MCF 10A (cell line): ENCODE measurements around the gene MACF1. TPM values are rescaled to one million over a fixed set of nuclear protein-coding genes. Genes with fewer than 3 reads are reported as not detected.

ENCODE experiments used
- BruUV-seq: library from RNA; stranded (reverse); fragments of 400-500 nt; replicated peaks from 2 replicates; lab custom pipeline; 2021; lab: Mats Ljungman, UMichigan
- CTCF ChIA-PET: fragments of 300-600 bp; sonication (Branson Sonifier 250); formaldehyde crosslinking; extraction: SDS; loops from one replicate; lab custom pipeline; 2021; ENCODE audit warnings: antibody characterized with exemption, inconsistent platforms; lab: Yijun Ruan, JAX
- POLR2A ChIA-PET: fragments of 300-600, 350-650 bp; sonication (Branson Sonifier 250); formaldehyde crosslinking; extraction: SDS; loops from one replicate; lab custom pipeline; 2020; ENCODE audit warnings: antibody characterized with exemption, inconsistent platforms; lab: Yijun Ruan, JAX
- DNase-seq: peaks from one replicate; pipeline ENCODE4 v3.0.0-alpha.2; 2018; ENCODE audit not compliant: unreplicated experiment
- H3K27ac Mint-ChIP-seq: one replicate; pipeline ENCODE4 v1.8.0; 2022; ENCODE audit warnings: mild to moderate bottlenecking, low read depth, mixed read lengths; ENCODE audit not compliant: unreplicated experiment
- H3K27me3 Mint-ChIP-seq: one replicate; pipeline ENCODE4 v1.8.0; 2022; ENCODE audit warnings: mixed read lengths; ENCODE audit not compliant: insufficient read depth, unreplicated experiment
- H3K36me3 Mint-ChIP-seq: one replicate; pipeline ENCODE4 v1.8.0; 2022; ENCODE audit warnings: mild to moderate bottlenecking, moderate library complexity, mixed read lengths; ENCODE audit not compliant: insufficient read depth, unreplicated experiment
- H3K4me1 Mint-ChIP-seq: one replicate; pipeline ENCODE4 v1.8.0; 2022; ENCODE audit warnings: mixed read lengths; ENCODE audit not compliant: insufficient read depth, unreplicated experiment
- H3K4me3 Mint-ChIP-seq: one replicate; pipeline ENCODE4 v1.8.0; 2022; ENCODE audit warnings: mild to moderate bottlenecking, moderate library complexity, mixed read lengths; ENCODE audit not compliant: unreplicated experiment
- H3K9me3 Mint-ChIP-seq: one replicate; pipeline ENCODE4 v1.8.0; 2022; ENCODE audit warnings: mixed read lengths; ENCODE audit not compliant: unreplicated experiment
- intact Hi-C: fragments of 100-400 bp; cut with micrococcal nuclease; formaldehyde crosslinking; loops from 2 replicates; pipeline ENCODE4 v1.14.1; 2022
- total RNA-seq: library from RNA; stranded (reverse); gene quantifications from 2 replicates; pipeline ENCODE4 v1.2.3, GENCODE V29; 2022
- TF ChIP-seq, protein P1 (sequence below): fragments of 200-600 bp; IDR thresholded peaks from one replicate; pipeline ENCODE4 v1.8.0; 2022; ENCODE audit warnings: antibody characterized with exemption, mild to moderate bottlenecking; ENCODE audit not compliant: unreplicated experiment

MACF1 gene
- total RNA-seq, 1 experiment from 2014 or later, result 188 TPM

DNA sequence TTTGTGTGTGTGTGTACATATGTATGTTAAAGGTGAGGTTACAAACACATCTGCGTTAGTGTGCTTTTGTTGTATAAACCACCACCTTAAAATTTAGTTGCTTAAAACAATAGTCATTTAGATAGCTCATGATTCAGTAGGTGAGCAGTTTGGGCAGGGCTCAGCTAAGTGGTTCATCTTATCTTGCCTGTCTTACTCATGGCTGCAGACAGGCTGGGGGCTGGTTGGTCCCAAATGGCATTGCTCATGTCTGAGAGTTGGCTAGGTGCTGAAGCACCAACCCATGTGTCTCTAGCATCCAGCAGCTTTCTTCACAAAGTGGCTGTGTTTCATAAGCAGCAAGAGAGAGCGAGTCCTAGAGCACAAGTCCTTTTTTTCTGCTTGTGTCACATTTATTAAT, 91.4 kb downstream of the MACF1 start:
- H3K27me3 Mint-ChIP-seq, result no peaks in the 10 kb centered on the region
- no peak overlapping the region for H3K27ac Mint-ChIP-seq
- no TSS peak for BruUV-seq
- intact Hi-C loops, result no loop called here
- peaks cover 88% of the 10 kb centered on the region for H3K36me3 Mint-ChIP-seq
- H3K9me3 Mint-ChIP-seq, result no peaks in the 10 kb centered on the region
- no peak for DNase-seq
- H3K4me1 Mint-ChIP-seq, result no peaks in the 10 kb centered on the region
- no peak overlapping the region for H3K4me3 Mint-ChIP-seq
- ChIA-PET CTCF (interaction anchor here (0.6 kb wide), 1 partner anchor 79 kb away, joined by 3 read pairs; no protein-coding TSS in a partner anchor), POLR2A (interaction anchor here (0.6 kb wide), 2 partner anchors 19 to 39 kb away, joined by 3 read pairs; no protein-coding TSS in a partner anchor)
- TF ChIP-seq, protein P1, sequence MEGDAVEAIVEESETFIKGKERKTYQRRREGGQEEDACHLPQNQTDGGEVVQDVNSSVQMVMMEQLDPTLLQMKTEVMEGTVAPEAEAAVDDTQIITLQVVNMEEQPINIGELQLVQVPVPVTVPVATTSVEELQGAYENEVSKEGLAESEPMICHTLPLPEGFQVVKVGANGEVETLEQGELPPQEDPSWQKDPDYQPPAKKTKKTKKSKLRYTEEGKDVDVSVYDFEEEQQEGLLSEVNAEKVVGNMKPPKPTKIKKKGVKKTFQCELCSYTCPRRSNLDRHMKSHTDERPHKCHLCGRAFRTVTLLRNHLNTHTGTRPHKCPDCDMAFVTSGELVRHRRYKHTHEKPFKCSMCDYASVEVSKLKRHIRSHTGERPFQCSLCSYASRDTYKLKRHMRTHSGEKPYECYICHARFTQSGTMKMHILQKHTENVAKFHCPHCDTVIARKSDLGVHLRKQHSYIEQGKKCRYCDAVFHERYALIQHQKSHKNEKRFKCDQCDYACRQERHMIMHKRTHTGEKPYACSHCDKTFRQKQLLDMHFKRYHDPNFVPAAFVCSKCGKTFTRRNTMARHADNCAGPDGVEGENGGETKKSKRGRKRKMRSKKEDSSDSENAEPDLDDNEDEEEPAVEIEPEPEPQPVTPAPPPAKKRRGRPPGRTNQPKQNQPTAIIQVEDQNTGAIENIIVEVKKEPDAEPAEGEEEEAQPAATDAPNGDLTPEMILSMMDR, result no peak

DNA sequence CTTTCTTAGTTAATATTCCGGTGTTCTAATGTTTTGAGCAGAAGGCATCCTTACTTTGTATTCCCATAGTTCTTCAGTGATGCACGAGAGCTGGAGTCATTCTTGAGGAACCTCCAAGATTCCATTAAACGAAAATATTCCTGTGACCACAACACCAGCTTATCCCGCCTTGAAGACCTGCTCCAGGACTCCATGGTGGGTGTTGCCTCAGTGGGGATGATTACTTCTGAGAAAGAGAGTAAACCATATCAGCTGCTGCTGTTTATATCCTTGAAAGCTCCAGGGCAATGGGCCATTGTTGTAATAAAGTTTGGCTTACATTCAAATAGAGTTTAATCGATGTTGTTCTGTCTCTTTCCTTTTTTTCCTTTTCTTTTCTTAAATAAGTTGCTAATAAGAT, 93.1 kb downstream of the MACF1 start:
- H3K36me3 Mint-ChIP-seq, result peaks cover 88% of the 10 kb centered on the region
- H3K4me1 Mint-ChIP-seq, result no peaks in the 10 kb centered on the region
- POLR2A ChIA-PET, result interaction anchor here (1.4 kb wide), 1 partner anchor 21 kb away, joined by 3 read pairs; no protein-coding TSS in a partner anchor
- no peaks in the 10 kb centered on the region for H3K9me3 Mint-ChIP-seq
- H3K27me3 Mint-ChIP-seq, result no peaks in the 10 kb centered on the region
- TF ChIP-seq, protein P1, result no peak
- no peak for DNase-seq
- intact Hi-C loops, result no loop called here
- no peak overlapping the region for H3K27ac Mint-ChIP-seq
- CTCF ChIA-PET, result interaction anchor here (0.6 to 1.3 kb wide), 2 partner anchors 104 to 113 kb away, joined by 3 read pairs; no protein-coding TSS in a partner anchor
- H3K4me3 Mint-ChIP-seq, result no peak overlapping the region
- BruUV-seq, result no TSS peak

DNA sequence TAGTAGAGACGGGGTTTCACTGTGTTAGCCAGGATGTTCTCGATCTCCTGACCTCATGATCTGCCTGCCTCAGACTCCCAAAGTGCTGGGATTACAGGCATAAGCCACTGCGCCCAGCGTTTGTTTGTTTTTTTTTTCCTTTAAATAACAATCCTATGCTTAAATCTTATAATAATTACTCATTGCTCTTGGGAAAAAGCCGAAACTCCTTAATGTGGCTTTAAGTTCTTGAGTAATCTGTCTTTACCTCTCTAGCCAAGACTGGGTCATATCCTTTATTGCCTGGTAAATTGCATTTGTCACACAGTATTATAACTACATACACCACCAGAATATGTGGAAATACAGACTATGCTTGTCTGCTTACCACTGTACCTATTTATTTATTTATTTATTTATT, 97.1 kb downstream of the MACF1 start:
- no peaks in the 10 kb centered on the region for H3K4me1 Mint-ChIP-seq
- no peak overlapping the region for H3K27ac Mint-ChIP-seq
- TF ChIP-seq, protein P1, result no peak
- no peak overlapping the region for H3K4me3 Mint-ChIP-seq
- no peaks in the 10 kb centered on the region for H3K27me3 Mint-ChIP-seq
- intact Hi-C loops, result no loop called here
- H3K9me3 Mint-ChIP-seq, result no peaks in the 10 kb centered on the region
- CTCF ChIA-PET, result no interaction called here
- DNase-seq, result peak; percentile 26
- POLR2A ChIA-PET, result no interaction called here
- peaks cover 86% of the 10 kb centered on the region for H3K36me3 Mint-ChIP-seq
- no TSS peak for BruUV-seq

DNA sequence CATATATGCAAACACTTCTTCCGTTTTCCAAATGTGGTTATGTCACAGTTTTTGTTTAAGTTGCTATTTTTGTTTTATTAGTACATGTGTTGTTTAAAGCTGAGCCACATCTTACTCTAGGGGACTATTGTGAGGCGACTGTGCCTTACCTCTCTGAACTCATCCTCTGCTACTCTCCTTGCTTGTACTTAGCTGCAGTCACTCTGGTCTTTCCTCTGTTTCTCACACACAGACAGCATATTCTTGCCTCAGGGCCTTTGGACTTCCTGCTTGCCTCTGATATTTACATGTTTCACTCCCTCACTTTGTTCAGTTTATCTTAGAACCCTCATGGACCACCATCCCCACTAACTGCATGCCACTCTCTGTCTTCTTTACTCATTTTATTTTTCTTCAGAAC, 101.1 kb downstream of the MACF1 start:
- H3K36me3 Mint-ChIP-seq, result peaks cover 84% of the 10 kb centered on the region
- H3K4me3 Mint-ChIP-seq, result no peak overlapping the region
- no peaks in the 10 kb centered on the region for H3K27me3 Mint-ChIP-seq
- TF ChIP-seq, protein P1, result no peak
- peak overlapping the region; percentile 10 for H3K27ac Mint-ChIP-seq
- H3K4me1 Mint-ChIP-seq, result no peaks in the 10 kb centered on the region
- no TSS peak for BruUV-seq
- intact Hi-C loops, result no loop called here
- CTCF ChIA-PET, result interaction anchor here (0.8 to 0.9 kb wide), 2 partner anchors 72 to 105 kb away, joined by 3 to 4 read pairs; no protein-coding TSS in a partner anchor
- no peak for DNase-seq
- POLR2A ChIA-PET, result interaction anchor here (0.8 to 1.0 kb wide), 2 partner anchors 12 to 19 kb away, joined by 3 to 4 read pairs; no protein-coding TSS in a partner anchor
- H3K9me3 Mint-ChIP-seq, result no peaks in the 10 kb centered on the region
